CD4-positive, CD25-positive, alpha-beta regulatory T cell (primary cell): ENCODE data around the gene ZNF563. TPM values are rescaled to one million over a fixed set of nuclear protein-coding genes. Genes with fewer than 3 reads are reported as not detected.

ENCODE experiments used
- ATAC-seq, 2 donors: fragments of 150-1000 bp; cut with Tn5 transposase; one replicate each; pipeline ENCODE4 v1.10.0; 2021; ENCODE audit warnings: low read depth in 2 of 2, moderate number of reproducible peaks in 2 of 2, moderate library complexity in 1 of 2
- DNase-seq, 3 donors: peaks; one replicate each; pipeline versions ENCODE4 v3.0.0 to v3.0.0-alpha.2; 2012 to 2022; ENCODE audit warnings: mixed read lengths in 1 of 3
- H3K27ac ChIP-seq: one replicate; pipeline ENCODE4 v1.7.0; 2013; ENCODE audit warnings: mild to moderate bottlenecking, low read length; ENCODE audit not compliant: insufficient read depth, poor library complexity, severe bottlenecking
- H3K27me3 ChIP-seq: one replicate; pipeline ENCODE4 v1.7.0; 2013; ENCODE audit warnings: low read length; ENCODE audit not compliant: control insufficient read depth, insufficient read depth
- H3K36me3 ChIP-seq: one replicate; pipeline ENCODE4 v1.7.0; 2013; ENCODE audit warnings: mild to moderate bottlenecking, low read length, moderate library complexity; ENCODE audit not compliant: control insufficient read depth, insufficient read depth
- H3K4me1 ChIP-seq: 2 replicates; pipeline ENCODE4 v1.7.0; 2013; ENCODE audit warnings: mild to moderate bottlenecking, low read length; ENCODE audit not compliant: insufficient read depth, control insufficient read depth, poor library complexity, severe bottlenecking
- H3K4me3 ChIP-seq: one replicate; pipeline ENCODE4 v1.7.0; 2013; ENCODE audit warnings: low read depth, mild to moderate bottlenecking, low read length, moderate library complexity
- H3K9me3 ChIP-seq, 2 experiments: 1 replicate in 1 of 2; 2 replicates in 1 of 2; pipeline ENCODE4 v1.7.0; 2013; ENCODE audit warnings: low read length in 2 of 2, mild to moderate bottlenecking in 1 of 2, moderate library complexity in 1 of 2; ENCODE audit not compliant: control insufficient read depth in 2 of 2
- H3K27ac Mint-ChIP-seq, 3 donors: one replicate each; pipeline ENCODE4 v1.8.0; 2020 to 2022; ENCODE audit warnings: mild to moderate bottlenecking in 3 of 3, mixed read lengths in 3 of 3, moderate library complexity in 2 of 3
- H3K27me3 Mint-ChIP-seq: one replicate; pipeline ENCODE4 v1.8.0; 2022; ENCODE audit warnings: mild to moderate bottlenecking, mixed read lengths
- H3K36me3 Mint-ChIP-seq: one replicate; pipeline ENCODE4 v1.8.0; 2020; ENCODE audit warnings: mixed read lengths
- H3K4me1 Mint-ChIP-seq, 4 donors: one replicate each; pipeline ENCODE4 v1.8.0; 2020 to 2022; ENCODE audit warnings: mixed read lengths in 4 of 4, mild to moderate bottlenecking in 1 of 4
- H3K4me3 Mint-ChIP-seq, 4 donors: one replicate each; pipeline ENCODE4 v1.8.0; 2020 to 2022; ENCODE audit warnings: mild to moderate bottlenecking in 4 of 4, mixed read lengths in 4 of 4, moderate library complexity in 3 of 4
- H3K9me3 Mint-ChIP-seq, 7 donors: one replicate each; pipeline ENCODE4 v1.8.0; 2020 to 2022; ENCODE audit warnings: mixed read lengths in 7 of 7, mild to moderate bottlenecking in 3 of 7, moderate library complexity in 2 of 7
- polyA plus RNA-seq, 4 donors: library from polyadenylated mRNA; unstranded; fragments of 300-500 nt; fragmentation: Illumina TruSeq; gene quantifications; one replicate each; pipeline ENCODE4 v1.2.3, GENCODE V29; 2021
- total RNA-seq: library from RNA; stranded (reverse); gene quantifications from one replicate; pipeline ENCODE4 v1.2.3, GENCODE V29; 2022

Gene ZNF563
- total and polyA plus RNA-seq, 5 donors from 2014 or later: 1.2 to 10.1 (median 6.6) TPM

DNA sequence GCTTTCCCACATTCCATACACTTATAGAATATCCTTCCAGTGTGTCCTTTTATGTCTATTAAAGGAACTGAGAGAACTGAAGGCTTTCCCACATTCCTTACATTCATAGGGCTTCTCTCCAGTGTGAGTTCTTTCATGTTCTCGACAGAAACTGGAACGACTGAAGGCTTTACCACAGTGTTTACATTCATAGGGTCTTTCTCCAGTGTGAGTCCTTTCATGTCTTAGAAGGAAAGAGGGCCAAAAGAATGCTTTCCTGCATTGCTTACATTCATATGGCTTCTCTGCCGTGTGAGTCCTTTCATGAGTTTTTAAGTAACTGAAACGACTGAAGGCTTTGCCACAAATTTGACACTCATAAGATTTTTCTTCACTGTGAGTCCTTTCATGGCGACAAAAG lies 61.0 kb downstream of the ZNF563 start:
- no peak overlapping the region for H3K4me3 ChIP-seq

DNA sequence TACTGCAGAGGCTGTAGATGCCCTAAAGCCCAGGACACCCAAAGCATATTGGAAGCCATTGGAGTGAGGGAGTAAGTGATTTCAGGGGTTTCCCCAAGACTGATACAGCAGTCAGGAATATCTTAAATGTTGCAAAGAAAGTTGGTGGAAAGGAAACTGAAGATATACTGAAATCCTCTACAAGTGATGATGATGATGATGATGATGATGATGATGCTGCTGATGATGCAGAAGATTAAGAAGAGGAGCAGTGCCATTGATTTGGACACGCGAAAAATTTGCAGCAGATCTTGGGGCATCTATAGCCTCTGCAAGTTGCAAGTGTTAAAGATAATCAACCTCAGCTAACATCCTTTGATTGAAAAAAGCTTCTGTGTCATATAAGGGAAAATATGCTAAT lies 62.6 kb downstream of the ZNF563 start:
- peak overlapping the region; percentile 9 for H3K4me3 ChIP-seq
- ATAC-seq (no peak), DNase-seq (no peak)
- Mint-ChIP-seq H3K4me3 (peak overlapping the region in 1 of 4 donors; percentile 32), H3K9me3 (peaks cover 0 to 74% (median 35%) of the 10 kb centered on the region in 7 donors), H3K27me3 (no peaks in the 10 kb centered on the region), H3K36me3 (peaks cover 41% of the 10 kb centered on the region), H3K4me1 (no peaks in the 10 kb centered on the region), H3K27ac (no peak overlapping the region)
- no peaks in the 10 kb centered on the region for H3K4me1 ChIP-seq
- H3K36me3 ChIP-seq: peaks cover 46% of the 10 kb centered on the region
- H3K9me3 ChIP-seq: peaks cover 70 to 96% of the 10 kb centered on the region in 2 experiments
- no peak overlapping the region for H3K27ac ChIP-seq
- H3K27me3 ChIP-seq: no peaks in the 10 kb centered on the region

More for the DNA sequence above, 61.0 kb downstream of the ZNF563 start:
- peaks cover 0 to 83% (median 42%) of the 10 kb centered on the region in 7 donors for H3K9me3 Mint-ChIP-seq
- peaks cover 79 to 96% of the 10 kb centered on the region in 2 experiments for H3K9me3 ChIP-seq
- H3K27me3 Mint-ChIP-seq: no peaks in the 10 kb centered on the region
- H3K4me3 Mint-ChIP-seq: no peak overlapping the region
- H3K27ac ChIP-seq: no peak overlapping the region
- no peaks in the 10 kb centered on the region for H3K4me1 ChIP-seq
- peaks cover 6 to 9% (median 7%) of the 10 kb centered on the region in 4 donors for H3K4me1 Mint-ChIP-seq
- ATAC-seq (no peak), DNase-seq (no peak)
- H3K27me3 ChIP-seq: no peaks in the 10 kb centered on the region
- H3K36me3 Mint-ChIP-seq: peaks cover 55% of the 10 kb centered on the region
- peaks cover 58% of the 10 kb centered on the region for H3K36me3 ChIP-seq
- H3K27ac Mint-ChIP-seq: no peak overlapping the region

Other genes with a start within 250 kb of the ZNF563 start
- 2.4 TPM for gene ZNF20, start 193.3 kb downstream of the ZNF563 start, total RNA-seq
- 1 to 10 TPM; 2.5 to 4.8 (median 3.1) TPM for gene ZNF20, start 193.3 kb downstream of the ZNF563 start, polyA plus RNA-seq
- 2.7 TPM for gene ZNF625, start 176.9 kb downstream of the ZNF563 start, total RNA-seq
- 1 to 10 TPM in 2 of 4 donors, under 1 TPM in 2; 0.24 to 1.9 (median 0.91) TPM for gene ZNF625, start 176.9 kb downstream of the ZNF563 start, polyA plus RNA-seq
- 32.2 TPM for gene ZNF136, start 170.5 kb downstream of the ZNF563 start, total RNA-seq
- 10 to 100 TPM; 11.3 to 22.7 (median 16.8) TPM for gene ZNF136, start 170.5 kb downstream of the ZNF563 start, polyA plus RNA-seq
- gene ZNF44, start 38.8 kb downstream of the ZNF563 start, total RNA-seq: 22.9 TPM
- 10 to 100 TPM; 22.5 to 27.0 (median 24.3) TPM for gene ZNF44, start 38.8 kb downstream of the ZNF563 start, polyA plus RNA-seq
- 0.54 TPM for gene ZNF442, start 32.0 kb upstream of the ZNF563 start, total RNA-seq
- 1 to 10 TPM in 1 of 4 donors, under 1 TPM in 3; 0.48 to 2.3 (median 0.75) TPM for gene ZNF442, start 32.0 kb upstream of the ZNF563 start, polyA plus RNA-seq
- 1.8 TPM for gene ZNF799, start 67.6 kb upstream of the ZNF563 start, total RNA-seq
- 1 to 10 TPM; 2.1 to 8.1 (median 5.8) TPM for gene ZNF799, start 67.6 kb upstream of the ZNF563 start, polyA plus RNA-seq
- gene ZNF443, start 107.4 kb upstream of the ZNF563 start, total RNA-seq: 3.9 TPM
- 1 to 10 TPM in 3 of 4 donors, under 1 TPM in 1; 0.43 to 2.2 (median 1.9) TPM for gene ZNF443, start 107.4 kb upstream of the ZNF563 start, polyA plus RNA-seq
- gene ZNF709, start 151.2 kb upstream of the ZNF563 start, total RNA-seq: 1.9 TPM
- gene ZNF709, start 151.2 kb upstream of the ZNF563 start, polyA plus RNA-seq: 1 to 10 TPM; 1.4 to 4.0 (median 3.1) TPM
- gene ZNF564, start 217.8 kb upstream of the ZNF563 start, total RNA-seq: 16.1 TPM
- gene ZNF564, start 217.8 kb upstream of the ZNF563 start, polyA plus RNA-seq: 10 to 100 TPM; 16.3 to 20.2 (median 17.6) TPM